GM10847 (cell line): ENCODE data around the gene ZNF407.

ENCODE experiments used
- POLR2A ChIP-seq: IDR thresholded peaks from 2 replicates; pipeline ENCODE4 v1.6.1; 2011; ENCODE audit not compliant: insufficient read length; ENCODE audit errors: extremely low read depth

ZNF407 gene

GRCh38 chr18:74609535-74609934 is 11.9 kb downstream of the ZNF407 start:
- no peak for TF ChIP-seq POLR2A

- TF ChIP-seq POLR2A = no peak
These were observed 12.5 kb downstream of the ZNF407 start for GRCh38 chr18:74610051-74610615.

- TF ChIP-seq POLR2A = no peak
These were observed 13.2 kb downstream of the ZNF407 start for GRCh38 chr18:74610860-74611259.

GRCh38 chr18:74611765-74612164 is 14.1 kb downstream of the ZNF407 start:
- no peak for TF ChIP-seq POLR2A

GRCh38 chr18:74613381-74613780 is 15.7 kb downstream of the ZNF407 start:
- TF ChIP-seq POLR2A = no peak

GRCh38 chr18:74616494-74616893 is 18.8 kb downstream of the ZNF407 start:
- TF ChIP-seq POLR2A = no peak

- TF ChIP-seq POLR2A = no peak
These were observed 19.8 kb downstream of the ZNF407 start for GRCh38 chr18:74617486-74617885.

- TF ChIP-seq POLR2A = no peak
These were observed 24.4 kb downstream of the ZNF407 start for GRCh38 chr18:74622072-74622471.

- no peak for TF ChIP-seq POLR2A
These were observed 25.6 kb downstream of the ZNF407 start for GRCh38 chr18:74623047-74623816.

GRCh38 chr18:74624466-74624865 is 26.8 kb downstream of the ZNF407 start:
- no peak for TF ChIP-seq POLR2A

GRCh38 chr18:74625157-74625556 is 27.5 kb downstream of the ZNF407 start:
- no peak for TF ChIP-seq POLR2A

- TF ChIP-seq POLR2A = no peak
These were observed 28.6 kb downstream of the ZNF407 start for GRCh38 chr18:74626049-74626874.

GRCh38 chr18:74630804-74631203 is 33.1 kb downstream of the ZNF407 start:
- no peak for TF ChIP-seq POLR2A

GRCh38 chr18:74631212-74631611 is 33.5 kb downstream of the ZNF407 start:
- TF ChIP-seq POLR2A = no peak

- no peak for TF ChIP-seq POLR2A
These were observed 34.1 kb downstream of the ZNF407 start for GRCh38 chr18:74631623-74632350.

- TF ChIP-seq POLR2A = no peak
These were observed 34.6 kb downstream of the ZNF407 start for GRCh38 chr18:74632351-74632679.

- TF ChIP-seq POLR2A = no peak
These were observed 35.2 kb downstream of the ZNF407 start for GRCh38 chr18:74632856-74633255.
